WTC11 (cell line): ENCODE measurements around the gene EPHA4. TPM values are rescaled to one million over a fixed set of nuclear protein-coding genes. Genes with fewer than 3 reads are reported as not detected.

Experiments
- ATAC-seq: fragments of 200-7000 bp; cut with Tn5 transposase; 2 replicates; pipeline ENCODE4 v1.10.0; 2021; ENCODE audit warnings: mild to moderate bottlenecking, moderate library complexity
- CTCF ChIA-PET: fragments of 300-600 bp; sonication (Branson Sonifier 250); formaldehyde crosslinking; loops from one replicate; lab custom pipeline; 2021; ENCODE audit warnings: antibody characterized with exemption; lab: Charles Lee
- POLR2A ChIA-PET: fragments of 350-600 bp; sonication (Branson Sonifier 250); formaldehyde crosslinking; loops from one replicate; lab custom pipeline; 2021; ENCODE audit warnings: antibody characterized with exemption; lab: Charles Lee
- DNase-seq: peaks from one replicate; pipeline ENCODE4 v3.0.0; 2021; ENCODE audit warnings: low spot score
- H3K27ac Mint-ChIP-seq: 2 replicates; pipeline ENCODE4 v1.8.0; 2021; ENCODE audit warnings: mixed read lengths
- H3K27me3 Mint-ChIP-seq: 2 replicates; pipeline ENCODE4 v1.8.0; 2021; ENCODE audit warnings: low read depth, mild to moderate bottlenecking, moderate library complexity, mixed read lengths
- H3K36me3 Mint-ChIP-seq: 2 replicates; pipeline ENCODE4 v1.8.0; 2021; ENCODE audit warnings: mixed read lengths
- H3K4me1 Mint-ChIP-seq: 2 replicates; pipeline ENCODE4 v1.8.0; 2022; ENCODE audit warnings: mixed read lengths
- H3K4me3 Mint-ChIP-seq: 2 replicates; pipeline ENCODE4 v1.8.0; 2021; ENCODE audit warnings: mild to moderate bottlenecking, moderate library complexity, mixed read lengths
- H3K9me3 Mint-ChIP-seq: 2 replicates; pipeline ENCODE4 v1.8.0; 2021; ENCODE audit warnings: mixed read lengths
- GRHL2 ChIP-seq: fragments of 250-450 bp; sonication (Bioruptor Pico); IDR thresholded peaks from 2 replicates; pipeline ENCODE4 v1.8.0; 2022; ENCODE audit warnings: mild to moderate bottlenecking, moderate library complexity; ENCODE audit not compliant: insufficient replicate concordance, severe bottlenecking
- HMGXB4 ChIP-seq: sonication (generic); formaldehyde crosslinking; IDR thresholded peaks from 2 replicates; pipeline ENCODE4 v1.8.1; 2023; ENCODE audit warnings: mild to moderate bottlenecking, moderate library complexity, missing genetic modification reagents
- MLX ChIP-seq: sonication (generic); formaldehyde crosslinking; IDR thresholded peaks from 2 replicates; pipeline ENCODE4 v1.8.1; 2023; ENCODE audit warnings: mild to moderate bottlenecking, missing genetic modification reagents, moderate library complexity
- MXD4 ChIP-seq: fragments of 250-450 bp; sonication (Bioruptor Pico); IDR thresholded peaks from 2 replicates; pipeline ENCODE4 v1.8.0; 2021; ENCODE audit warnings: mild to moderate bottlenecking, moderate library complexity, borderline replicate concordance
- NFATC4 ChIP-seq: fragments of 250-450 bp; sonication (Bioruptor Pico); IDR thresholded peaks from 2 replicates; pipeline ENCODE4 v1.9.0; 2021; ENCODE audit warnings: mild to moderate bottlenecking
- NR2C2 ChIP-seq: sonication (generic); formaldehyde crosslinking; IDR thresholded peaks from 2 replicates; pipeline ENCODE4 v1.8.0; 2022; ENCODE audit warnings: mild to moderate bottlenecking, missing genetic modification reagents
- NR3C1 ChIP-seq: sonication (generic); formaldehyde crosslinking; conservative IDR thresholded peaks from 2 replicates; pipeline ENCODE4 v1.8.1; 2023; ENCODE audit warnings: low read depth, mild to moderate bottlenecking, missing genetic modification reagents
- OVOL2 ChIP-seq: fragments of 250-450 bp; sonication (Bioruptor Pico); IDR thresholded peaks from 2 replicates; pipeline ENCODE4 v1.9.0; 2021; ENCODE audit warnings: mild to moderate bottlenecking, borderline replicate concordance
- SOX15 ChIP-seq: fragments of 250-450 bp; sonication (Bioruptor Pico); IDR thresholded peaks from 2 replicates; pipeline ENCODE4 v1.9.0; 2021; ENCODE audit warnings: mild to moderate bottlenecking
- STAT6 ChIP-seq: sonication (generic); formaldehyde crosslinking; conservative IDR thresholded peaks from 2 replicates; pipeline ENCODE4 v1.8.1; 2023; ENCODE audit warnings: mild to moderate bottlenecking, low read depth, missing genetic modification reagents, moderate library complexity
- ZMAT4 ChIP-seq: fragments of 250-450 bp; sonication (Bioruptor Pico); IDR thresholded peaks from 2 replicates; pipeline ENCODE4 v1.9.0; 2021; ENCODE audit warnings: mild to moderate bottlenecking
- ZNF317 ChIP-seq: sonication (generic); formaldehyde crosslinking; IDR thresholded peaks from 2 replicates; pipeline ENCODE4 v1.8.1; 2023; ENCODE audit warnings: low read depth, mild to moderate bottlenecking, moderate library complexity, missing genetic modification reagents, borderline replicate concordance
- ZNF671 ChIP-seq: fragments of 250-450 bp; sonication (Bioruptor Pico); IDR thresholded peaks from 2 replicates; pipeline ENCODE4 v1.8.0; 2021; ENCODE audit warnings: mild to moderate bottlenecking
- ZSCAN18 ChIP-seq: fragments of 250-450 bp; sonication (Bioruptor Pico); IDR thresholded peaks from 2 replicates; pipeline ENCODE4 v2.1.2; 2022; ENCODE audit warnings: mild to moderate bottlenecking, moderate library complexity
- total RNA-seq: library from RNA; stranded (reverse); gene quantifications from 3 replicates; pipeline ENCODE4 v1.2.3, GENCODE V29; 2021
- TF ChIP-seq, protein P1 (sequence below): sonication (generic); formaldehyde crosslinking; IDR thresholded peaks from 2 replicates; pipeline ENCODE4 v1.8.1; 2023; ENCODE audit warnings: mild to moderate bottlenecking, missing genetic modification reagents

The EPHA4 gene
- total RNA-seq, 1 experiment from 2014 or later, result 11.0 TPM

DNA sequence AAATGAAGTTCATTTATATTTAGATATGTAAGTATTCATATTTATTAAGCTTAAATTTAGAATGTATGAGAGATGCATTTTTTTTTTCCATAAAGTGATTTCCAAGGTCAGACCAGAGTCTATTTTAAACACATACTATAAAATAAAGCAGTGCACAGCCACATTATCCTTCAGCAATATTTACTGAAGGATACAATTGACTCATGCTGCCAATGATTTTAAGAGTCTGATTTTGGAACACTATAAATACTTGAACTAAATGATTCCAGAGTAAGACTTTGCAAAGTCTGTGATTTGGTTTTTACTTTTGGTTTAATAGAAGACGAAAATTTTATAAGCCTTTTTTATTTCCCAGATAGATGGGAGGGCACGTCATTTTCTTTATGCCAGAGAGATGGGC, 107.1 kb downstream of the EPHA4 start:
- H3K36me3 Mint-ChIP-seq, result no peaks in the 10 kb centered on the region
- no peak overlapping the region for H3K27ac Mint-ChIP-seq
- no peak overlapping the region for H3K4me3 Mint-ChIP-seq
- H3K4me1 Mint-ChIP-seq, result peaks cover 32% of the 10 kb centered on the region
- ATAC-seq, result no peak
- no peaks in the 10 kb centered on the region for H3K9me3 Mint-ChIP-seq
- POLR2A ChIA-PET, result no interaction called here
- peaks cover 71% of the 10 kb centered on the region for H3K27me3 Mint-ChIP-seq
- CTCF ChIA-PET, result interaction anchor here (1.2 kb wide), 1 partner anchor 14 kb away, joined by 5 read pairs; no protein-coding TSS in a partner anchor
- no peak for DNase-seq
- no peak for TF ChIP-seq HMGXB4
- TF ChIP-seq OVOL2 (CRISPR knock-in tag), result no peak
- TF ChIP-seq STAT6 (CRISPR knock-in tag), result no peak
- no peak for TF ChIP-seq MLX (CRISPR knock-in tag)
- no peak for TF ChIP-seq MXD4
- TF ChIP-seq, protein P1, sequence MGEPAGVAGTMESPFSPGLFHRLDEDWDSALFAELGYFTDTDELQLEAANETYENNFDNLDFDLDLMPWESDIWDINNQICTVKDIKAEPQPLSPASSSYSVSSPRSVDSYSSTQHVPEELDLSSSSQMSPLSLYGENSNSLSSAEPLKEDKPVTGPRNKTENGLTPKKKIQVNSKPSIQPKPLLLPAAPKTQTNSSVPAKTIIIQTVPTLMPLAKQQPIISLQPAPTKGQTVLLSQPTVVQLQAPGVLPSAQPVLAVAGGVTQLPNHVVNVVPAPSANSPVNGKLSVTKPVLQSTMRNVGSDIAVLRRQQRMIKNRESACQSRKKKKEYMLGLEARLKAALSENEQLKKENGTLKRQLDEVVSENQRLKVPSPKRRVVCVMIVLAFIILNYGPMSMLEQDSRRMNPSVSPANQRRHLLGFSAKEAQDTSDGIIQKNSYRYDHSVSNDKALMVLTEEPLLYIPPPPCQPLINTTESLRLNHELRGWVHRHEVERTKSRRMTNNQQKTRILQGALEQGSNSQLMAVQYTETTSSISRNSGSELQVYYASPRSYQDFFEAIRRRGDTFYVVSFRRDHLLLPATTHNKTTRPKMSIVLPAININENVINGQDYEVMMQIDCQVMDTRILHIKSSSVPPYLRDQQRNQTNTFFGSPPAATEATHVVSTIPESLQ (CRISPR knock-in tag), result no peak
- no peak for TF ChIP-seq GRHL2
- no peak for TF ChIP-seq NFATC4
- TF ChIP-seq ZSCAN18 (CRISPR knock-in tag), result no peak
- no peak for TF ChIP-seq ZNF671 (CRISPR knock-in tag)
- TF ChIP-seq ZNF317 (CRISPR knock-in tag), result no peak
- no peak for TF ChIP-seq SOX15 (CRISPR knock-in tag)
- TF ChIP-seq NR3C1 (CRISPR knock-in tag), result no peak
- no peak for TF ChIP-seq NR2C2 (CRISPR knock-in tag)

GRCh38 chr2:221463241-221463896, 108.7 kb downstream of the EPHA4 start:
- Mint-ChIP-seq H3K4me1 (peaks cover 24% of the 10 kb centered on the region), H3K9me3 (no peaks in the 10 kb centered on the region), H3K4me3 (no peak overlapping the region), H3K36me3 (no peaks in the 10 kb centered on the region), H3K27me3 (peaks cover 55% of the 10 kb centered on the region), H3K27ac (no peak overlapping the region)
- DNase-seq (no peak), ATAC-seq (no peak)
- TF ChIP-seq ZMAT4, result no peak
- ChIA-PET CTCF (interaction anchor here (1.2 kb wide), 1 partner anchor 15 kb away, joined by 5 read pairs; no protein-coding TSS in a partner anchor), POLR2A (no interaction called here)
